ENCODE measurements around the gene CPS1.

GRCh38 chr2:210562502-210563080 is 6.2 kb downstream of the CPS1 start:
- no peak for TF ChIP-seq CTCF (IDR thresholded peaks at IDR 0.05; ENCODE audit: insufficient read depth, low read length, poor library complexity, severe bottlenecking)
- TF ChIP-seq EZH2phosphoT487 (conservative IDR thresholded peaks at IDR 0.05; ENCODE audit: low read length) = no peak

Data from SU-DHL-6 (cell line).